ENCODE data around the gene CYP2F1.

DNA sequence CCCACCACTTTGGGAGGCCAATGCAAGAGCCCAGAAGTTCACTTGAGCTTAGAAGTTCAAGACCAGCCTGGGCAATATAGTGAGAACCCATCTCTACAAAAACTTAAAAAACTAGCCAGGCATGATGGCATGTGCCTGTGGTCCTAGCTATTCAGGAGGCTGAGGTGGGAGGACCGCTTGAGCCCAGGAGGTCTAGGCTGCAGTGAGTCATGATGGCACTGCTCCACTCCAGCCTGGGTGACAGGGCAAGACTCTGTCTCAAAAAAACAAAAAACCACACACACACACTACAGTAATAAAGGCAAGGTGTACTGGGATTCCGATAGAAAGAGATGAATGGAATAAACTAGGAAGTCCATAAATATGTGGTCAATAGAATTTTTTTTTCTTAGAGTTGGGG lies 35.6 kb downstream of the CYP2F1 start:
- TF ChIP-seq POLR2A (IDR thresholded peaks at IDR 0.05; ENCODE audit: borderline replicate concordance, extremely low read depth, insufficient read depth, insufficient read length) (no peak), EZH2 (IDR thresholded peaks at IDR 0.05) (no peak), RAD21 (IDR thresholded peaks at IDR 0.05; ENCODE audit: low read depth) (no peak), CEBPB (IDR thresholded peaks at IDR 0.05; ENCODE audit: low read depth) (no peak), SIN3A (IDR thresholded peaks at IDR 0.05; ENCODE audit: low read depth) (no peak), ZNF274 (IDR thresholded peaks at IDR 0.05; ENCODE audit: low read depth, low read length) (no peak), POLR2AphosphoS5 (IDR thresholded peaks at IDR 0.05; ENCODE audit: low read depth, low read length) (no peak), YY1 (IDR thresholded peaks at IDR 0.05; ENCODE audit: extremely low read depth, insufficient replicate concordance, low read depth, low read length) (no peak), SRF (IDR thresholded peaks at IDR 0.05; ENCODE audit: low read depth) (no peak)
- TF ChIP-seq, protein P1, sequence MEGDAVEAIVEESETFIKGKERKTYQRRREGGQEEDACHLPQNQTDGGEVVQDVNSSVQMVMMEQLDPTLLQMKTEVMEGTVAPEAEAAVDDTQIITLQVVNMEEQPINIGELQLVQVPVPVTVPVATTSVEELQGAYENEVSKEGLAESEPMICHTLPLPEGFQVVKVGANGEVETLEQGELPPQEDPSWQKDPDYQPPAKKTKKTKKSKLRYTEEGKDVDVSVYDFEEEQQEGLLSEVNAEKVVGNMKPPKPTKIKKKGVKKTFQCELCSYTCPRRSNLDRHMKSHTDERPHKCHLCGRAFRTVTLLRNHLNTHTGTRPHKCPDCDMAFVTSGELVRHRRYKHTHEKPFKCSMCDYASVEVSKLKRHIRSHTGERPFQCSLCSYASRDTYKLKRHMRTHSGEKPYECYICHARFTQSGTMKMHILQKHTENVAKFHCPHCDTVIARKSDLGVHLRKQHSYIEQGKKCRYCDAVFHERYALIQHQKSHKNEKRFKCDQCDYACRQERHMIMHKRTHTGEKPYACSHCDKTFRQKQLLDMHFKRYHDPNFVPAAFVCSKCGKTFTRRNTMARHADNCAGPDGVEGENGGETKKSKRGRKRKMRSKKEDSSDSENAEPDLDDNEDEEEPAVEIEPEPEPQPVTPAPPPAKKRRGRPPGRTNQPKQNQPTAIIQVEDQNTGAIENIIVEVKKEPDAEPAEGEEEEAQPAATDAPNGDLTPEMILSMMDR (IDR thresholded peaks at IDR 0.05 in 2 of 3, conservative IDR thresholded peaks at IDR 0.05 in 1 of 3; ENCODE audit: borderline replicate concordance in 1 of 3, insufficient read depth in 1 of 3, low read depth in 2 of 3, low read length in 2 of 3): no peak
- TF ChIP-seq, protein P2, sequence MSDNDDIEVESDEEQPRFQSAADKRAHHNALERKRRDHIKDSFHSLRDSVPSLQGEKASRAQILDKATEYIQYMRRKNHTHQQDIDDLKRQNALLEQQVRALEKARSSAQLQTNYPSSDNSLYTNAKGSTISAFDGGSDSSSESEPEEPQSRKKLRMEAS (IDR thresholded peaks at IDR 0.05): no peak
- TF ChIP-seq, protein P3, sequence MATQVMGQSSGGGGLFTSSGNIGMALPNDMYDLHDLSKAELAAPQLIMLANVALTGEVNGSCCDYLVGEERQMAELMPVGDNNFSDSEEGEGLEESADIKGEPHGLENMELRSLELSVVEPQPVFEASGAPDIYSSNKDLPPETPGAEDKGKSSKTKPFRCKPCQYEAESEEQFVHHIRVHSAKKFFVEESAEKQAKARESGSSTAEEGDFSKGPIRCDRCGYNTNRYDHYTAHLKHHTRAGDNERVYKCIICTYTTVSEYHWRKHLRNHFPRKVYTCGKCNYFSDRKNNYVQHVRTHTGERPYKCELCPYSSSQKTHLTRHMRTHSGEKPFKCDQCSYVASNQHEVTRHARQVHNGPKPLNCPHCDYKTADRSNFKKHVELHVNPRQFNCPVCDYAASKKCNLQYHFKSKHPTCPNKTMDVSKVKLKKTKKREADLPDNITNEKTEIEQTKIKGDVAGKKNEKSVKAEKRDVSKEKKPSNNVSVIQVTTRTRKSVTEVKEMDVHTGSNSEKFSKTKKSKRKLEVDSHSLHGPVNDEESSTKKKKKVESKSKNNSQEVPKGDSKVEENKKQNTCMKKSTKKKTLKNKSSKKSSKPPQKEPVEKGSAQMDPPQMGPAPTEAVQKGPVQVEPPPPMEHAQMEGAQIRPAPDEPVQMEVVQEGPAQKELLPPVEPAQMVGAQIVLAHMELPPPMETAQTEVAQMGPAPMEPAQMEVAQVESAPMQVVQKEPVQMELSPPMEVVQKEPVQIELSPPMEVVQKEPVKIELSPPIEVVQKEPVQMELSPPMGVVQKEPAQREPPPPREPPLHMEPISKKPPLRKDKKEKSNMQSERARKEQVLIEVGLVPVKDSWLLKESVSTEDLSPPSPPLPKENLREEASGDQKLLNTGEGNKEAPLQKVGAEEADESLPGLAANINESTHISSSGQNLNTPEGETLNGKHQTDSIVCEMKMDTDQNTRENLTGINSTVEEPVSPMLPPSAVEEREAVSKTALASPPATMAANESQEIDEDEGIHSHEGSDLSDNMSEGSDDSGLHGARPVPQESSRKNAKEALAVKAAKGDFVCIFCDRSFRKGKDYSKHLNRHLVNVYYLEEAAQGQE (IDR thresholded peaks at IDR 0.05; ENCODE audit: low read depth): no peak
